SK-N-SH treated with all-trans-retinoic acid at 6 μM for 48 hours (cell line): ENCODE measurements around the gene RING1.

Source experiments
- ATAC-seq: fragments of 200-7000 bp; cut with Tn5 transposase; 3 replicates; pipeline ENCODE4 v1.9.1; 2020; ENCODE audit warnings: mild to moderate bottlenecking, moderate library complexity
- ARNTL ChIP-seq: fragments of 450-650 bp; formaldehyde crosslinking; IDR thresholded peaks from 2 replicates; pipeline ENCODE4 v1.5.0; 2020; ENCODE audit warnings: low read depth, mild to moderate bottlenecking, moderate library complexity, borderline replicate concordance
- BACH2 ChIP-seq: fragments of 250-450 bp; sonication (Bioruptor Pico); IDR thresholded peaks from 2 replicates; pipeline ENCODE4 v1.9.0; 2021; ENCODE audit warnings: mild to moderate bottlenecking, borderline replicate concordance
- CREB5 ChIP-seq: fragments of 250-450 bp; sonication (Bioruptor Pico); IDR thresholded peaks from 2 replicates; pipeline ENCODE4 v1.5.1; 2020; ENCODE audit warnings: low read depth, mild to moderate bottlenecking, moderate library complexity
- CSDC2 ChIP-seq: fragments of 250-450 bp; sonication (Bioruptor Pico); IDR thresholded peaks from 2 replicates; pipeline ENCODE4 v1.5.0; 2020; ENCODE audit warnings: mild to moderate bottlenecking, moderate library complexity
- ESRRG ChIP-seq: fragments of 250-450 bp; sonication (Bioruptor Pico); IDR thresholded peaks from 2 replicates; pipeline ENCODE4 v1.6.1; 2021; ENCODE audit warnings: mild to moderate bottlenecking
- GLIS3 ChIP-seq: fragments of 250-450 bp; sonication (Bioruptor Pico); IDR thresholded peaks from 2 replicates; pipeline ENCODE4 v1.5.0; 2020; ENCODE audit warnings: mild to moderate bottlenecking, moderate library complexity
- ISL1 ChIP-seq: fragments of 250-450 bp; sonication (Bioruptor Pico); IDR thresholded peaks from 2 replicates; pipeline ENCODE4 v2.1.2; 2022; ENCODE audit warnings: mild to moderate bottlenecking, moderate library complexity
- OSR1 ChIP-seq: fragments of 250-450 bp; sonication (Bioruptor Pico); IDR thresholded peaks from 2 replicates; pipeline ENCODE4 v1.8.0; 2022; ENCODE audit warnings: moderate library complexity, mild to moderate bottlenecking, inconsistent platforms
- PATZ1 ChIP-seq: fragments of 250-450 bp; sonication (Bioruptor Pico); IDR thresholded peaks from 2 replicates; pipeline ENCODE4 v1.8.0; 2020; ENCODE audit warnings: mild to moderate bottlenecking, moderate library complexity, borderline replicate concordance
- PPARA ChIP-seq: fragments of 250-450 bp; sonication (Bioruptor Pico); IDR thresholded peaks from 2 replicates; pipeline ENCODE4 v1.5.0; 2020; ENCODE audit warnings: mild to moderate bottlenecking, borderline replicate concordance
- RARB ChIP-seq: fragments of 250-450 bp; sonication (Bioruptor Pico); IDR thresholded peaks from 2 replicates; pipeline ENCODE4 v1.8.0; 2021; ENCODE audit warnings: mild to moderate bottlenecking, moderate library complexity
- SNAI2 ChIP-seq: fragments of 250-450 bp; sonication (Bioruptor Pico); IDR thresholded peaks from 2 replicates; pipeline ENCODE4 v1.5.0; 2020; ENCODE audit warnings: mild to moderate bottlenecking, moderate library complexity
- TCF4 ChIP-seq: fragments of 250-450 bp; sonication (Bioruptor Pico); IDR thresholded peaks from 2 replicates; pipeline ENCODE4 v1.8.0; 2021; ENCODE audit warnings: mild to moderate bottlenecking, moderate library complexity, borderline replicate concordance
- TOX ChIP-seq: fragments of 250-450 bp; sonication (Bioruptor Pico); IDR thresholded peaks from 2 replicates; pipeline ENCODE4 v1.8.0; 2021; ENCODE audit warnings: mild to moderate bottlenecking, moderate library complexity, borderline replicate concordance
- ZC3H10 ChIP-seq: fragments of 250-450 bp; sonication (Bioruptor Pico); IDR thresholded peaks from 2 replicates; pipeline ENCODE4 v1.5.1; 2021; ENCODE audit warnings: mild to moderate bottlenecking, moderate library complexity
- ZFP3 ChIP-seq: fragments of 250-450 bp; sonication (Bioruptor Pico); IDR thresholded peaks from 2 replicates; pipeline ENCODE4 v1.5.0; 2020; ENCODE audit warnings: mild to moderate bottlenecking, moderate library complexity
- ZFP30 ChIP-seq: fragments of 450-650 bp; formaldehyde crosslinking; IDR thresholded peaks from 2 replicates; pipeline ENCODE4 v1.5.0; 2022; ENCODE audit warnings: mild to moderate bottlenecking, moderate library complexity
- ZNF565 ChIP-seq: fragments of 450-650 bp; formaldehyde crosslinking; conservative IDR thresholded peaks from 2 replicates; pipeline ENCODE4 v1.5.0; 2020; ENCODE audit warnings: low read depth, mild to moderate bottlenecking, moderate library complexity
- ZNF70 ChIP-seq: fragments of 450-650 bp; formaldehyde crosslinking; IDR thresholded peaks from 2 replicates; pipeline ENCODE4 v1.5.0; 2020; ENCODE audit warnings: mild to moderate bottlenecking, moderate library complexity
- ZNF8 ChIP-seq: fragments of 450-650 bp; formaldehyde crosslinking; IDR thresholded peaks from 2 replicates; pipeline ENCODE4 v1.5.0; 2020; ENCODE audit warnings: mild to moderate bottlenecking, moderate library complexity
- TF ChIP-seq, protein P1 (sequence below): fragments of 250-450 bp; sonication (Bioruptor Pico); IDR thresholded peaks from 2 replicates; pipeline ENCODE4 v1.8.0; 2021; ENCODE audit warnings: low read depth, mild to moderate bottlenecking, moderate library complexity, borderline replicate concordance
- TF ChIP-seq, protein P2 (sequence below): fragments of 250-450 bp; sonication (Bioruptor Pico); IDR thresholded peaks from 2 replicates; pipeline ENCODE4 v1.5.0; 2020; ENCODE audit warnings: mild to moderate bottlenecking, moderate library complexity

Gene RING1

DNA sequence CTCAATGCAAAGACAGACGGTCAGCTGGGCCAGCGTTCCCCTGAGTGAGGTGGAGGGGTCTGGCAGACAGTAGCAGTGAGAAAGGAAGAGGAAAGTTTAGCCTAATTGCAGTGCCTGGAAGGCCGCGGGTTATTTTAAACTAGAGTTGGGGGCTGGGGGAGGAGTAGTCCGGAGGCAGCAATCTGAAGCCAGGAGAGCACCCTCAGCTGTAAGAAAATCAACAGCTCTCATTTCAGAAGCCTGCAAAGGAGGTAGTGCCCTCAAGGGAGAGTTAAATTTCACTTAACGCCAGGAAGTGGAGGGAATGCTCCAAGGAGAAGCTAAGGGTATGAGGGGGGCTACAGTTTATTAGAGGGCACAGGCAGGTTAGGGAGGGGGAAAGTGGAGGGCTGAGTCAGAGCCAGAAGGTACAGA, 26.9 kb downstream of the RING1 start:
- ATAC-seq, result no peak; the same call in 1 of the 3 replicates
- TF ChIP-seq ZNF70 (no peak), TOX (CRISPR knock-in tag) (no peak), OSR1 (no peak), ARNTL (CRISPR knock-in tag) (no peak), ZFP3 (no peak), ZC3H10 (CRISPR knock-in tag) (no peak)
- TF ChIP-seq, all 23 proteins: peak for 0

DNA sequence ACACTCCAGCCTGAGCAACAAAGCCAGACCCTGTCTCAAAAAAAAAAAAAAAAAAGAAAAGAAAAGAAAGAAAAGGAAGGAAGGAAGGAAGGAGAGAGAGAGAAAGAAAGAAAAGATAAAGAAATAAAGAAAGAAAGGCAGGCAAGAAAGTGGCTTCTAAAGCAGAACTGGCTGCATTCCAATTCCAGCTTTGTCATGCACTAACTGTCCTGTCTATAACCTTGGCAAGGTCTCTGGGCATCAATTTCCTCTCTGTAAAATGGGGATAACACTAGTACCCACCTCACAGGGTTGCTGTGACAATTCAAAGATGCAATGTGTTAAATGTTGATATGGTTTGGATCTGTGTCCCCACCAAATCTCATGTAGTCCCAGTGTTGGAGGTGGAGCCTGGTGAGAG, 28.0 kb downstream of the RING1 start:
- no peak for ATAC-seq

DNA sequence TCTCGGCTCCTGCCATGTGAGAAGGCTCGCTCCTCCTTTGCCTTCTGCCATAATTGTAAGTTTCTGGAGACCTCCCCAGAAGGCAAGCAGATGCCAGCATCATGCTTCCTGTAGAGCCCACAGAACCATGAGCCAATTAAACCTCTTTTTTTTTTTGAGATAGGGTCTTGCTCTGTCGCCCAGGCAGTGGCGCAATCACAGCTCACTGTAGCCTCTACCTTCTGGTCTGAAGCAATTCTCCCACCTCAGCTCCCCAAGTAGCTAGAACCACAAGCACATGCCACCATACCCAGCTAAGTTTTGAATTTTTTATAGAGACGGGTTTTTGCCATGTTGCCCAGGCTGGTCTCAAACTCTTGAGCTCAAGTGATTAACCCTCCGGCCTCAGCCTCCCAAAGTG, 28.6 kb downstream of the RING1 start:
- ATAC-seq, result no peak
- no peak for TF ChIP-seq TCF4 (CRISPR knock-in tag)
- TF ChIP-seq ZFP3, result no peak
- TF ChIP-seq ZNF565 (CRISPR knock-in tag), result no peak
- TF ChIP-seq ARNTL (CRISPR knock-in tag), result no peak
- no peak for TF ChIP-seq ZNF70
- TF ChIP-seq OSR1, result no peak
- TF ChIP-seq, protein P1, sequence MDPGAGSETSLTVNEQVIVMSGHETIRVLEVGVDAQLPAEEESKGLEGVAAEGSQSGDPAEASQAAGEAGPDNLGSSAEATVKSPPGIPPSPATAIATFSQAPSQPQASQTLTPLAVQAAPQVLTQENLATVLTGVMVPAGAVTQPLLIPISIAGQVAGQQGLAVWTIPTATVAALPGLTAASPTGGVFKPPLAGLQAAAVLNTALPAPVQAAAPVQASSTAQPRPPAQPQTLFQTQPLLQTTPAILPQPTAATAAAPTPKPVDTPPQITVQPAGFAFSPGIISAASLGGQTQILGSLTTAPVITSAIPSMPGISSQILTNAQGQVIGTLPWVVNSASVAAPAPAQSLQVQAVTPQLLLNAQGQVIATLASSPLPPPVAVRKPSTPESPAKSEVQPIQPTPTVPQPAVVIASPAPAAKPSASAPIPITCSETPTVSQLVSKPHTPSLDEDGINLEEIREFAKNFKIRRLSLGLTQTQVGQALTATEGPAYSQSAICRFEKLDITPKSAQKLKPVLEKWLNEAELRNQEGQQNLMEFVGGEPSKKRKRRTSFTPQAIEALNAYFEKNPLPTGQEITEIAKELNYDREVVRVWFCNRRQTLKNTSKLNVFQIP (CRISPR knock-in tag), result no peak
- TF ChIP-seq PATZ1 (CRISPR knock-in tag), result no peak
- TF ChIP-seq ZFP30 (CRISPR knock-in tag), result no peak
- TF ChIP-seq, protein P2, sequence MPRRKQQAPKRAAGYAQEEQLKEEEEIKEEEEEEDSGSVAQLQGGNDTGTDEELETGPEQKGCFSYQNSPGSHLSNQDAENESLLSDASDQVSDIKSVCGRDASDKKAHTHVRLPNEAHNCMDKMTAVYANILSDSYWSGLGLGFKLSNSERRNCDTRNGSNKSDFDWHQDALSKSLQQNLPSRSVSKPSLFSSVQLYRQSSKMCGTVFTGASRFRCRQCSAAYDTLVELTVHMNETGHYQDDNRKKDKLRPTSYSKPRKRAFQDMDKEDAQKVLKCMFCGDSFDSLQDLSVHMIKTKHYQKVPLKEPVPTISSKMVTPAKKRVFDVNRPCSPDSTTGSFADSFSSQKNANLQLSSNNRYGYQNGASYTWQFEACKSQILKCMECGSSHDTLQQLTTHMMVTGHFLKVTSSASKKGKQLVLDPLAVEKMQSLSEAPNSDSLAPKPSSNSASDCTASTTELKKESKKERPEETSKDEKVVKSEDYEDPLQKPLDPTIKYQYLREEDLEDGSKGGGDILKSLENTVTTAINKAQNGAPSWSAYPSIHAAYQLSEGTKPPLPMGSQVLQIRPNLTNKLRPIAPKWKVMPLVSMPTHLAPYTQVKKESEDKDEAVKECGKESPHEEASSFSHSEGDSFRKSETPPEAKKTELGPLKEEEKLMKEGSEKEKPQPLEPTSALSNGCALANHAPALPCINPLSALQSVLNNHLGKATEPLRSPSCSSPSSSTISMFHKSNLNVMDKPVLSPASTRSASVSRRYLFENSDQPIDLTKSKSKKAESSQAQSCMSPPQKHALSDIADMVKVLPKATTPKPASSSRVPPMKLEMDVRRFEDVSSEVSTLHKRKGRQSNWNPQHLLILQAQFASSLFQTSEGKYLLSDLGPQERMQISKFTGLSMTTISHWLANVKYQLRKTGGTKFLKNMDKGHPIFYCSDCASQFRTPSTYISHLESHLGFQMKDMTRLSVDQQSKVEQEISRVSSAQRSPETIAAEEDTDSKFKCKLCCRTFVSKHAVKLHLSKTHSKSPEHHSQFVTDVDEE (CRISPR knock-in tag), result no peak
- no peak for TF ChIP-seq PPARA (CRISPR knock-in tag)
- no peak for TF ChIP-seq TOX (CRISPR knock-in tag)
- TF ChIP-seq RARB, result no peak
- no peak for TF ChIP-seq ISL1 (CRISPR knock-in tag)
- no peak for TF ChIP-seq GLIS3 (CRISPR knock-in tag)
- no peak for TF ChIP-seq SNAI2 (CRISPR knock-in tag)
- TF ChIP-seq CSDC2 (CRISPR knock-in tag), result no peak
- TF ChIP-seq ESRRG, result no peak
- no peak for TF ChIP-seq BACH2 (CRISPR knock-in tag)
- TF ChIP-seq ZC3H10 (CRISPR knock-in tag), result no peak

More for the DNA sequence above, 28.0 kb downstream of the RING1 start:
- TF ChIP-seq CREB5 (CRISPR knock-in tag) (no peak), ZFP30 (CRISPR knock-in tag) (no peak), ESRRG (no peak), ZNF8 (CRISPR knock-in tag) (no peak), SNAI2 (CRISPR knock-in tag) (no peak), RARB (no peak)
- TF ChIP-seq, protein P1 (CRISPR knock-in tag), result no peak
